ENCODE results near the gene C1RL.

GRCh38 chr12:7142056-7142644 is 33.1 kb upstream of the C1RL start:
- peak; percentile 86 for TF ChIP-seq CTCF (conservative IDR thresholded peaks at IDR 0.05; ENCODE audit: low read length)
- no peak for TF ChIP-seq EZH2phosphoT487 (IDR thresholded peaks at IDR 0.05; ENCODE audit: borderline replicate concordance, low read depth, low read length)
